Measurements from ENCODE around the gene RWDD2A. TPM values are rescaled to one million over a fixed set of nuclear protein-coding genes. Genes with fewer than 3 reads are reported as not detected.
A peak's percentile ranks its signal among the peaks of the same experiment; 100 is the strongest.

Gene RWDD2A
- total RNA-seq, 1 donor from 2014 or later = 9.4 TPM

DNA sequence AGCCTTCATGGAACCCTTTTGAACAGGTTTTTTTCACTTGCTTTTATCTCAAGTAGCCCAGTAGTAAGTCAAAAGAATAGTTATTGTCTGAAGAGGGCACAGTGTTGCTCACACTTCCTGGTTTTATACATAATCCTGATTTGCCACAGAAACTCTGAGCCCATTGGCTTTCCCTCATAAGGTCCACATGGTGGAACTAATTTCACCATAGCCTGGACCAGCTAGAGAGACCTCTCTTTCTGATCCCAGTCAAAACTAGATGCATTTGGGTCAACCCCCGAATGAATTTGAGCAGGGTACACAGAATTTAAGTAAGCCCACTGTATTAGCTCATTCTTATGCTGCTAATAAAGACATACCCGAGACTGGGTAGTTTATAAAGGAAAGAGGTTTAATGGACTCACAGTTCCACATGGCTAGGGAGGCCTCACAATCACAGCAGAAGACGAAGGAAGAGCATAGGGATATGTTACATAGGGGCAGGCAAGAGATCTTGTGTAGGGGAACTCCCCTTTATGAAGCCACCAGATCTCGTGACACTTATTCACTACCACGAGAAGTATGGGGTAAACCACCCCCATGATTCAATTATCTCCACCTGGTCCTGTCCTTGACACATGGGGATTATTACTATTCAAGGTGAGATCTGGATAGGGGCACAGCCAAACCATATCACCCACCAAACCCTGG lies 6.2 kb downstream of the RWDD2A start:
- no peak for DNase-seq

GRCh38 chr6:83199863-83200225 lies 6.7 kb downstream of the RWDD2A start:
- DNase-seq = no peak

DNA sequence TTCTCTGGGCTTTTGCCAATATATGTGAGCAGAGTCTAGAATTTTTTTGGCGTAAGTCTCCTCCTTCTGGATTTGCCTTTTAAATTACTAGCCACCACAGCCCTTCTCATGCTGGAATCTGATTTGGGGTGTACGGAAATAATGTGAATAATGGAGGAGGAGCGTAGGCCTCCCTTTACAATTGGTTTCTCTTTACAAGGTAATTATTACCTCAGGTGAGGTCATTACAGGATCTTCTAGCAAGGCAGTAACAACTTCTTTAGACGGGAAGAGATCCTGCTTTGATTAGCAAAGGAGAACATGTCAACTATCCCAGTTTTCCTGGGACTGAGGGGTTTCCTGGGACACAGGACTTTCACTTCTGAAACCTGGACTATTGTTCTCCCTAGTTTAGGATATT lies 8.9 kb downstream of the RWDD2A start:
- DNase-seq = no peak

DNA sequence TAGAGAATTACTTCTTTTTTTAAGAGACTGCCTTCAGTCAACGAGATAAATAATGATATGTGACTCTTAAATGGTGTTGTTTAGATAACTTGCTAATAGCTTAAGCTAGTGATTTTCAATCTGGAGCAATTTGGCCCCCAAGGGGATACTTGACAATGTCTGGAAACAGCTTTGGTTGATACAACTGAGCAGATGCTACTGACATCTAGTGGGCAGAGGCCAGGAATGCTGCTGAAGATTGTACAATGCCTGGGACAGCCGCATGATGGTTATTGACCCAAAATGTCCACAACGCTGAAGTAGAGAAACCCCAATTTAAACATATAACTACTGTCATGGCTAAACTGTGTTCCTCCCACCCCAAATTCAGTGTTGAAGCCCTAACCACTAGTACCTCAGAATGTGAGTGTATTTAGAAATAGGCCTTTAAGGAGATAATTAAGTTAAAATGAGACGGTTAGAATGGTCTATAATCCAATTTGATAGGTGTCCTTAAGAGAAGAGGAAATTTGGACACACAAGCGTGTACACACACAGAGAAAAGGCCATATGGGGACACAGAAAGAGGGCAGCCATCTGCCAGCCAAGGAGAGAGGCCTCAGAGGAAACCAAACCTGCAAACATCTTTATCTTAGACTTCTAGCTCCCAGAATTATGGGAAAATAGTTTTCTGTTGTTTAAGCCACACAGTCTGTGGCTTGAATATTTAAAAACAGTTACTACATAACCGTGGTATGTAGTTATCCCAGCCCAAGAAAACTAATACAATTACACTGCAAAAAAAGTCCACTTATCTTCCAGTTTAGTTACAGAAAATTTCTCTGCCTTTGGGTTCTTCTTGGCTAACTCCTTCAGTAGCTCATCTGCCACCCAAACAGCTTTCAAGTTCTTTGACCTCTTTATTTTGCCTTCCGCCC lies 22.2 kb downstream of the RWDD2A start:
- DNase-seq = peak; percentile 42

DNA sequence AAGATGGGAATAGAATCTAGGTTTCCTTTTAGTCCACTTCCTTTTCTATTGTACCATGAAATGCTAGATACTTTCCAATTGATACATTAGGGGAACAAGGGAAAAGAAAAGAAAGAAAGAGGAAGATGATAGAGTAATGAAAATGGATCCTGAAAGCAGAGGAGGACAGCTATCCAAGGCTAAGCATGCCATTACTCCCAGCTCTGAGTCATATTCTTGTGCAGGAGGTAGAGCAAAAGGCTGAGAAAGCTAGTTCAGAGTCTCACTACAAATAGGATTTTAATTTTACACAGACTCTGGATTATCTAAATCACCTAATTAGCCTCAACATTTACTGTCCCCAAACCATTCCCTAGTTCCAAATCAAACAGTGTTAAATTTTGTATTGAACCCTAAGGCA lies 23.6 kb downstream of the RWDD2A start:
- DNase-seq = no peak

GRCh38 chr6:83218646-83219045 lies 25.5 kb downstream of the RWDD2A start:
- no peak for DNase-seq

DNA sequence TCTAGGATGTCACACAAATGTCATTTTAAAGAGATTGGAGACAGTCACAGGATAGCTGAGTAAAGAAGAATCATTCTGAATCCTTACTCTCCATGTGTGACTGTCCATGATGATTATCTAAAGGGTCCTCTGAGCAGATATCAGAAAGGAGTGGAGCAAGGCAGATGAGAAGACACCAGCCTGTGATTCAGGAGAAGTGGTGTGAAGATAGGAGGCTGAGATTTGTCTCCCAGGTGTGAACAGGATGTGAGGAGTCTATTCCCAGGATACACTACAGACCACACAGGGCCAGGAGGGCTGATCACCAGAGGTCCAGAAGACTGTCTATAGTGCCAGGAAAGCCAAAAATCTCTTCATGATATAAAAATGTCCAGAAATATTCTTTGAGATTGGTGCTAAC lies 27.0 kb downstream of the RWDD2A start:
- no peak for DNase-seq

DNA sequence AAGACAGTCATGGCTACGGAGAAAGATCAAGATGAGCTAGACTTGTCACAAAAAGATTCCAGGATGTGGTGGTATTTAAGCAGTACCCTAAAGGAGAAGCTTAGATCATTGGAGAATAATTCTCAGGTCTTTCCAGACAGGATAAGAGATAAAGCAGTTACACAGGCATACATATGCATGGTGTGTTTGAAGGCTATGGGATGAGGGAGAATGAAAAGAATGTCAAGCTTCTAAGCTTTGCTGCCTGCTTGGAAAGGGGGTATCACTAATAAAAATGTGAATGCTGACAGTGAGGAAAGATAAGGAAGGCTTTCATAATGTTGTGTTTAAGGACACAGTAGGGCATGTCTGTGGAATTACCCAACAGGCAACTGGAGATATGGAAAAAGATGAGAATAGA lies 28.1 kb downstream of the RWDD2A start:
- DNase-seq = no peak

DNA sequence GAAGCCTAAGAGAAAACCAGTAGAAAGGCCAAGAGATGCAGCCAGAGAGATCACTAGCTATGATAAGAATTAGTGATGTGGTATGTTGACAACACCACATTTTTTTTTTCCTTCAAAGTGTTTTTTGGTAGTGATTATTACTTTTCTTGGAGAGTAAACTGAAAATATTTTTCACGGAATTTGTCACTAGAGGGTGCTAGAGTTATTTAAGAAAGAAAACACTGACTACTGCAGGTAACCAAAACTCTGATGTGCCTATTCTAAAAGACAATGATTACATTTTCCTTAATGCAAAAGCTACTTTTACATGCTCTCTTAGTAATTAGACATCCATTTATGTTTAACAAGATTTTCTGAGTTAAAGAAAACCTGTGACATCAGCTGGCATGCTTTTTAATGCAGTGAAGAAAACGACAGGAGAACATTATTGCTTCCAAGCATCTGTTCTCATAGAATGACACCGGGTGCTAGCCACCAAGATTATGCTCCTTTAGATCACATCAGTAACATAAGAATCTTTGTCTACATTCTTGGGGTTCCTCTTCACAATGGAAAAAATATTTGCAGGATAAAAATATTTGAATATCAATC lies 28.8 kb downstream of the RWDD2A start:
- DNase-seq = no peak

DNA sequence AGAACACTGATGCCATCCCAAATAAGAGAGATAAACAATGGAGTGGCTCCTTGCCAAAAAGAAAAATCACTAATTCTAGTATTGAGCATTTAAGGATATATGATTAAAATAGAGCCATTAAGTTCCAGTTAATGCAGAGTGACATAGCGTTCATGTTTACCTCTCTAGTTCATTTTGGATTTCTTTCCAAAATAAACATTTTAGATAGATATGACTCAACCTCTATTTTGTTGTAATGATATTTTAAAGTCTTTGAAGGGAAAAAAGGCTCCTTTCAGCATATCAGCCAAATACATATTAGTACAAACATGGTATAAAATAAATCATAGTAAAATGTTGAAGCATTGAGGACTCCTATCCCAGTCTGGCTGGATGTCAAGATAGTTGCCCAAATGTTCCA lies 33.4 kb downstream of the RWDD2A start:
- DNase-seq = no peak

DNA sequence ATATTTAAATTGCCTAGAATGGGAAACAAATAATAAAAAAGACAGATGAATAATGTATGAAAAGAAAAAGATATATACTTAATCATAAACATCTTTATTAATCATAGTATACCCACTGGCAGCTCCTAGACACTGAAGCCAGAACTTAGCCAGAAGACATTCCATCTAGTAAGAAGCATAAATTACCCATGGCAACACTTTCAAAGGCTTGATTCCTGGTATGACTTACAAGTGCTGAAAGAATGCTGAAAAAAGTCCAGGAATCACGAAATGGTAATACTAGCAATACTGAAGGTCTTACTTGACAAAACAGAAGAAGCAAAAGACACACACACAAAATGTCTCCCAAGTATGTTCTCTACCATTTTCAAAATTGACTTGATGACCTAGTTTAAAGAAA lies 38.0 kb downstream of the RWDD2A start:
- DNase-seq = no peak

- no peak for DNase-seq
These were observed 54.3 kb downstream of the RWDD2A start for GRCh38 chr6:83247471-83247870.

Other genes with a start within 250 kb of the RWDD2A start
- 25.9 TPM for gene UBE3D, start 127.5 kb upstream of the RWDD2A start, total RNA-seq
- 96.1 TPM for gene DOP1A, start 125.7 kb upstream of the RWDD2A start, total RNA-seq
- 58.5 TPM for gene PGM3, start 92 bp upstream of the RWDD2A start, total RNA-seq
- gene ME1, start 237.7 kb downstream of the RWDD2A start, total RNA-seq = 1.4 TPM

All from occipital lobe (tissue), 2 donors.